Retina (tissue), 1 donor: Measurements from ENCODE around the gene TBX5.
A peak's percentile ranks its signal among the peaks of the same experiment; 100 is the strongest.

ENCODE experiments used
- DNase-seq: peaks from one replicate; pipeline ENCODE4 v3.0.0-alpha.2; 2016

TBX5 gene

GRCh38 chr12:114404926-114405518 lies 922 bp downstream of the TBX5 start:
- peak; percentile 90 for DNase-seq

- no peak for DNase-seq
Measured at GRCh38 chr12:114404083-114404925, 1.6 kb downstream of the TBX5 start.

- DNase-seq = peak; percentile 83
Measured at GRCh38 chr12:114403690-114404066, 2.3 kb downstream of the TBX5 start.

GRCh38 chr12:114403011-114403689 lies 2.8 kb downstream of the TBX5 start:
- peak; percentile 90 for DNase-seq

- DNase-seq = peak; percentile 48
Measured at GRCh38 chr12:114402084-114402717, 3.7 kb downstream of the TBX5 start.

GRCh38 chr12:114401328-114402083 lies 4.4 kb downstream of the TBX5 start:
- no peak for DNase-seq

- peak; percentile 72 for DNase-seq
Measured at GRCh38 chr12:114400925-114401324, 5.0 kb downstream of the TBX5 start.

- peak; percentile 77 for DNase-seq
Measured at GRCh38 chr12:114400361-114400811, 5.6 kb downstream of the TBX5 start.

- peak; percentile 89 for DNase-seq
Measured at GRCh38 chr12:114399664-114400211, 6.2 kb downstream of the TBX5 start.

GRCh38 chr12:114397978-114398881 lies 7.7 kb downstream of the TBX5 start:
- DNase-seq = peak; percentile 39

GRCh38 chr12:114396869-114397719 lies 8.8 kb downstream of the TBX5 start:
- no peak for DNase-seq

GRCh38 chr12:114396153-114396868 lies 9.6 kb downstream of the TBX5 start:
- peak; percentile 80 for DNase-seq

- DNase-seq = peak; percentile 69
Measured at GRCh38 chr12:114395755-114396152, 10.2 kb downstream of the TBX5 start.

- peak; percentile 60 for DNase-seq
Measured at GRCh38 chr12:114395233-114395632, 10.7 kb downstream of the TBX5 start.

- no peak for DNase-seq
Measured at GRCh38 chr12:114393569-114393968, 12.4 kb downstream of the TBX5 start.

GRCh38 chr12:114392909-114393308 lies 13.0 kb downstream of the TBX5 start:
- no peak for DNase-seq

GRCh38 chr12:114391088-114391487 lies 14.9 kb downstream of the TBX5 start:
- no peak for DNase-seq

GRCh38 chr12:114384739-114385138 lies 21.2 kb downstream of the TBX5 start:
- DNase-seq = no peak

GRCh38 chr12:114381177-114381576 lies 24.8 kb downstream of the TBX5 start:
- DNase-seq = no peak
